ENCODE results near the gene NEAT1.

The NEAT1 gene

DNA sequence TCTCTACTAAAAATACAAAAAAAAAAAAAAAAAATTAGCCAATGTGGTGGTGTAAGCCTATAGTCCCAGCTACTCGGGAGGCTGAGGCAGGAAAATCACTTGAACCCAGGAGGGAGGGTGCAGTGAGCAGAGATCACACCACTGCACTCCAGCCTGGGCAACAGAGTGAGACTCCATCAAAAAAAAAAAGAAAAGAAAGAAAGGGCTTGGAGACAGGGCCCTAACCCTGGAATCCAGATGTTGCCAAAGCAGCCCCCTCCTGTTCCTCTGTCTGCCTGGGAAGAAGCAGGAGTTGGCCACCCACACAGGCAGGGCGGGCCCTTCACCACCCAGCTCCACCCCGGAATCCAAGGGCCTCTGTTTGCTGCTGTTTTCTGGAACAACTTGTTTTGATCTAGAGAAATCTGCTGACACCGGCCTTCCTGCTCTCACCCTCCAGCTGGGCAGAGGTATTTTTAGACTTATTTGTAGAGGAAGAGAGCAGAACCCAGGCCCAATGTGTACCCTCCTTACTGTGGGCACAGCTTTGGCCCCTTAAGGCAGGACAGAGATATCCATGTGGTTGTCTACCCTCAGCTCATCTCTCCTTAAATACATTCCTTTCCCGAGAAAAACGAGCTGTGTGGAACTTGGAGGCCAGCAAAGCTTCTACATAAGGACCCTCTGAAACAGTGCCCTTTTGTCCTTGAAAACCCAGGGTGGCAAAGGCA lies 2.7 kb upstream of the NEAT1 start:
- Histone ChIP-seq H3K4me1 (ENCODE audit: control insufficient read depth in 2 of 2, insufficient read depth in 1 of 2, low read depth in 1 of 2, low read length in 2 of 2) (peaks cover 49 to 57% of the 10 kb centered on the region in 2 donors), H3K4ac (ENCODE audit: low read length) (no peak overlapping the region), H3K4me2 (ENCODE audit: insufficient read depth, low read length, poor library complexity, severe bottlenecking) (no peak overlapping the region), H2BK5ac (ENCODE audit: low read length) (no peak overlapping the region), H2BK15ac (ENCODE audit: low read length) (no peak overlapping the region), H3K27me3 (ENCODE audit: control insufficient read depth in 3 of 3, insufficient read depth in 3 of 3, low read depth in 1 of 3, low read length in 3 of 3) (no peaks in the 10 kb centered on the region), H3K4me3 (ENCODE audit: low read length in 2 of 2) (peak overlapping the region in 1 of 2 donors; percentile 46), H3K27ac (replicated peaks; ENCODE audit: low read length) (peak overlapping the region; percentile 36), H3K36me3 (replicated peaks in 1 of 2; ENCODE audit: control insufficient read depth in 2 of 2, insufficient read depth in 2 of 2, low read length in 2 of 2) (peaks cover 0 to 12% of the 10 kb centered on the region in 2 donors), H3K23ac (ENCODE audit: low read depth, low read length, poor library complexity) (no peak overlapping the region), H2BK12ac (ENCODE audit: low read length) (no peak overlapping the region), H3K9me3 (replicated peaks in 1 of 2; ENCODE audit: control insufficient read depth in 2 of 2, insufficient read depth in 1 of 2, low read depth in 1 of 2, low read length in 2 of 2) (no peaks in the 10 kb centered on the region), H3K79me1 (ENCODE audit: low read depth, low read length) (peaks cover 12% of the 10 kb centered on the region), H4K91ac (ENCODE audit: low read depth, low read length, poor library complexity) (no peak overlapping the region), H3K18ac (ENCODE audit: low read length) (peak overlapping the region; percentile 55), H2AFZ (ENCODE audit: low read length) (no peak overlapping the region), H2AK5ac (ENCODE audit: low read depth, low read length) (peak overlapping the region; percentile 88), H3K9ac (ENCODE audit: low read depth, low read length, poor library complexity) (no peak overlapping the region), H3K14ac (ENCODE audit: low read length) (no peak overlapping the region), H2BK120ac (ENCODE audit: low read depth, low read length) (no peak overlapping the region), H4K8ac (ENCODE audit: low read depth, low read length) (no peak overlapping the region)
- DNase-seq (ENCODE audit: low spot score): no peak
- no CpG with 5 or more reads among the region's 6 CpGs for WGBS, 2 donors (ENCODE audit: extremely low coverage in 2 of 2, insufficient read length in 2 of 2, insufficient replicate concordance in 1 of 2)

DNA sequence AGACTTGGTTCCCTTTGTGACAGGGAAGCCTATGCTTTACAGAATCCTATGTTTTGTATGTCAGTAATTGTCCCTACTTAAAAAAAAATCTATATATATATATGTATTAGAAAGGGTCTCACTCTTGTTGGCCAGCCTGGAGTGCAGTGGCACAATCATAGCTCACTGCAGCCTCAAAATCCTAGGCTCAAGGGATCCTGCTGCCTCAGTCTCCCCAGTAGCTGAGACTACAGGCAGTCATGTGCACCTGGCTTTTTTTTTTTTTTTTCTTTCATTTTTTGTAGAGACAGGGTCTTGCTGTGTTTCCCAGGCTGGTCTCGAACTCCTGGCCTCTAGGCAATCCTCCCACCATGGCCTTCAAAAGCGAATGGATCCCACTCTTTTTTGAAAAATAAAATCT lies 2.1 kb upstream of the NEAT1 start:
- no CpG with 5 or more reads among the region's 2 CpGs for WGBS, 2 donors (ENCODE audit: extremely low coverage in 2 of 2, insufficient read length in 2 of 2, insufficient replicate concordance in 1 of 2)
- Histone ChIP-seq H2AK5ac (ENCODE audit: low read depth, low read length) (no peak overlapping the region), H3K4me3 (ENCODE audit: low read length in 2 of 2) (peak overlapping the region in 1 of 2 donors; percentile 46), H3K18ac (ENCODE audit: low read length) (no peak overlapping the region), H3K4ac (ENCODE audit: low read length) (no peak overlapping the region), H2BK5ac (ENCODE audit: low read length) (no peak overlapping the region), H3K14ac (ENCODE audit: low read length) (no peak overlapping the region), H3K9ac (ENCODE audit: low read depth, low read length, poor library complexity) (no peak overlapping the region), H2BK12ac (ENCODE audit: low read length) (no peak overlapping the region), H2BK15ac (ENCODE audit: low read length) (no peak overlapping the region), H2BK120ac (ENCODE audit: low read depth, low read length) (no peak overlapping the region), H3K4me1 (ENCODE audit: control insufficient read depth in 2 of 2, insufficient read depth in 1 of 2, low read depth in 1 of 2, low read length in 2 of 2) (peaks cover 47 to 58% of the 10 kb centered on the region in 2 donors), H3K4me2 (ENCODE audit: insufficient read depth, low read length, poor library complexity, severe bottlenecking) (no peak overlapping the region), H3K79me1 (ENCODE audit: low read depth, low read length) (peaks cover 11% of the 10 kb centered on the region), H3K27me3 (ENCODE audit: control insufficient read depth in 3 of 3, insufficient read depth in 3 of 3, low read depth in 1 of 3, low read length in 3 of 3) (no peaks in the 10 kb centered on the region), H2AFZ (ENCODE audit: low read length) (no peak overlapping the region), H4K91ac (ENCODE audit: low read depth, low read length, poor library complexity) (no peak overlapping the region), H3K36me3 (replicated peaks in 1 of 2; ENCODE audit: control insufficient read depth in 2 of 2, insufficient read depth in 2 of 2, low read length in 2 of 2) (peaks cover 0 to 18% of the 10 kb centered on the region in 2 donors), H3K23ac (ENCODE audit: low read depth, low read length, poor library complexity) (no peak overlapping the region), H3K9me3 (replicated peaks in 1 of 2; ENCODE audit: control insufficient read depth in 2 of 2, insufficient read depth in 1 of 2, low read depth in 1 of 2, low read length in 2 of 2) (no peaks in the 10 kb centered on the region), H3K27ac (replicated peaks; ENCODE audit: low read length) (no peak overlapping the region), H4K8ac (ENCODE audit: low read depth, low read length) (no peak overlapping the region)
- no peak for DNase-seq (ENCODE audit: low spot score)

DNA sequence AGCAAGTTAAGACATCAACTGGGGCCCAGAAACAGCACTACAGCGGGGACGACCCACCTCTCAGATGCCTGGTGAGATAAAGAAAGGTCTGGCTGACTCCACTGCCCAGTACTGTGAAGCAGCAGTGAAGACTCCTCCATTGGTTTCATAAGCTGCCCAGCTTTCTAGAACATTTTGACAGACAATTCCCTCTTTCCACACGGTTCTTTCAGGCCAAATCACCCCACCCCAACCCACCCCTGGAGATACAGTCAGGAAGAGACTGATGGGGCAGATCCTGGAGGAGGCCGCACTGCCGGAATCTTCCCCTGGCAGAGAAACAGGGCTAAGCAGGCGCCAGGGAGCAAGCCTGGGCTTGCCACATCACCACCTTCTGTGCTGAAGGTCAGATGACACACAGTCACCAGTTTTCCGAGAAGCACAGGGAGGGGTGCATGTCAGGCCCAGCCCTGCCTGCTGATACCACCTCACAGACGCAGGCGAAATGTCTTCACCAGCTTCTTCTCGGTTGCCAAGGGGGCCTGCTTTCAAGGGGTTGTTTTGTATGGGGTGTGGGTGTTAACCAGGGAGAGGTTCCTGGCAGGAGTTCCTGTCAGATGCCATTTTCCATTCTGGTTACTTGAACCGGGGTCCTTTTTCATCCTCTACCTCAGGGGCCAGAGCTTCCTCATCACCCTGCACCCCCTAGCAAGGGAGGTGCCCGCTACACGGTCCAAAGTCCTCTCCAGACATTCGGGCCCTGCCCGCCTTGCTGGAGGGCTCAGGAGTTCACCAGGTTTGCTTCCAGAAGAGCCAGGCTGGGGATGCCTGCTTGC lies 1.4 kb upstream of the NEAT1 start:
- Histone ChIP-seq H3K27me3 (ENCODE audit: control insufficient read depth in 3 of 3, insufficient read depth in 3 of 3, low read depth in 1 of 3, low read length in 3 of 3) (no peaks in the 10 kb centered on the region), H3K18ac (ENCODE audit: low read length) (peak overlapping the region; percentile 87), H3K4me3 (ENCODE audit: low read length in 2 of 2) (peak overlapping the region in 1 of 2 donors; percentile 67), H2AK5ac (ENCODE audit: low read depth, low read length) (peak overlapping the region; percentile 66), H3K4me1 (ENCODE audit: control insufficient read depth in 2 of 2, insufficient read depth in 1 of 2, low read depth in 1 of 2, low read length in 2 of 2) (peaks cover 44 to 53% of the 10 kb centered on the region in 2 donors), H3K79me1 (ENCODE audit: low read depth, low read length) (peaks cover 10% of the 10 kb centered on the region), H2BK5ac (ENCODE audit: low read length) (peak overlapping the region; percentile 98), H3K23ac (ENCODE audit: low read depth, low read length, poor library complexity) (peak overlapping the region; percentile 15), H4K91ac (ENCODE audit: low read depth, low read length, poor library complexity) (no peak overlapping the region), H3K4me2 (ENCODE audit: insufficient read depth, low read length, poor library complexity, severe bottlenecking) (no peak overlapping the region), H3K36me3 (replicated peaks in 1 of 2; ENCODE audit: control insufficient read depth in 2 of 2, insufficient read depth in 2 of 2, low read length in 2 of 2) (peaks cover 0 to 25% of the 10 kb centered on the region in 2 donors), H2AFZ (ENCODE audit: low read length) (no peak overlapping the region), H3K9me3 (replicated peaks in 1 of 2; ENCODE audit: control insufficient read depth in 2 of 2, insufficient read depth in 1 of 2, low read depth in 1 of 2, low read length in 2 of 2) (no peaks in the 10 kb centered on the region), H2BK120ac (ENCODE audit: low read depth, low read length) (peak overlapping the region; percentile 93), H3K9ac (ENCODE audit: low read depth, low read length, poor library complexity) (no peak overlapping the region), H4K8ac (ENCODE audit: low read depth, low read length) (no peak overlapping the region), H2BK12ac (ENCODE audit: low read length) (peak overlapping the region; percentile 33), H2BK15ac (ENCODE audit: low read length) (peak overlapping the region; percentile 30), H3K4ac (ENCODE audit: low read length) (no peak overlapping the region), H3K14ac (ENCODE audit: low read length) (no peak overlapping the region), H3K27ac (replicated peaks; ENCODE audit: low read length) (peak overlapping the region; percentile 71)
- no peak for DNase-seq (ENCODE audit: low spot score)
- no CpG with 5 or more reads among the region's 15 CpGs for WGBS, 2 donors (ENCODE audit: extremely low coverage in 2 of 2, insufficient read length in 2 of 2, insufficient replicate concordance in 1 of 2)

Measured in neuronal stem cell (in vitro differentiated cells).